NCI-H345 treated with DMSO at 0.1 percent for 48 hours (cell line): ENCODE data around the gene PIP4K2C.
"Not testable (repeated sequence)": the region's sequence is repeated elsewhere in the genome, so short reads cannot be mapped to it uniquely, and the experiment has no call there.

ENCODE experiments used
- DNase-seq: peaks from one replicate; lab custom pipeline; 2025; ENCODE audit not compliant: unreplicated experiment; lab: John Stamatoyannopoulos, UW

The PIP4K2C gene

DNA sequence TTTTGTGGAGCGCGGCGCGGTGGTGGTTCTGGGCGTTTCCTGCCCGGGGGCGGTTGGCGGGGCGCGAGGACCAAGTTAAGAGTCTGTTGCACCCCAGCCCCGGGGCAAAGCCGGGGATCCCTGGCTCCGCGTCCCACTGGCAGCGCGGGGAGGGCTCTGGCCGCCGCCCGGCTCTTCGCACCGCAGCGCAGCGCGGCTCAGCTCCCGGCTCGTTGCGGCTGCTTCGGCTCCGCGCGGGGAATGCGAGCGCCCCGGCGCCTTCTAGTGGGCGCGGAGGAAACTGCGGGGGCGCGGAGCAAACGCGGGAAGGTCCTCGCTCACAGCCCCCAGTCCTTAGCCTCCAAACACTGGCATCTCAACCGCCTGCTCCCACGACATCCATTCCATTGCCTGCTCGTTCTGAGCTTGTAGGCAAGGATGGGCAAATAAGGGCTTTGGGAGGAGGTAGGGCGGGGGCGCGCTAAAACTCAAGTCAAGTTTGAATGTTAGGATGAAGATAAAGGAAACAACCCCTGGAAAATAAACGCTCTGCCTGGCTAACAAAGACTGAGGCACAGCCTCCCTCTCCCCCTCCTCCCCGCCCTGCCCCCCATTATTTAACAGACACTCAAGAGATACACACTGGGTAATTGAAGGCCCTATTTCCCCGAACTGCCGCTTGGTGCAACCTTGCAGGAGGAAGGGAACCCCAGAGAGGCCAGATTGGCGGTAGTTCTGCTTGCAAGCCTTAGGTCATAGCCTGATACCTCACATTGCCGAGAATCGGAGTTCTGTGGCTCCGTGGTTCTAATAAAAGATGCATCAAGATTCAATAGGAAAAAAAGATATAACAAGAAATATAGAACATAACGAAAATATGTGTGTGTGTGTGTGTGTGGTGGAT is 42.2 kb downstream of the PIP4K2C start, which contains the start of gene B4GALNT1:
TSS of gene B4GALNT1 (minus strand) at position 244 of the 883 bp plus-strand sequence. CDS start 1,069 bp downstream, outside the sequence.
- peak; percentile 69 for DNase-seq

DNA sequence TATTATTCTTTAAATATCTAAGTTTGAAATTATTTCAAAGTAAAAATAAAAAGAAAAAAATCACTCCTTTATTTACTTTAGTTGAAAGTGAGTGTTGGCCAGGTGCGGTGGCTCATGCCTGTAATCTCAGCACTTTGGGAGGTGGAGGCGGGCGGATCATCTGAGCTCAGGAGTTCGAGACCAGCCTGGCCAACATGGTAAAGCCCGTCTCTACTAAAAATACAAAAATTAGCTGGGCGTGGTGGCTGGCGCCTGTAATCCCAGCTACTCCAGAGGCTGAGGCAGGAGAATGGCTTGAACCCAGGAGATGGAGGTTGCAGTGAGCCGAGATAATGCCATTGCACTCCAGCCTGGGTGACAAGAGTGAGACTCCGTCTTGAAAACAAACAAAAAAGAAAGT is 45.7 kb downstream of the PIP4K2C start:
- not testable (repeated sequence) for DNase-seq

DNA sequence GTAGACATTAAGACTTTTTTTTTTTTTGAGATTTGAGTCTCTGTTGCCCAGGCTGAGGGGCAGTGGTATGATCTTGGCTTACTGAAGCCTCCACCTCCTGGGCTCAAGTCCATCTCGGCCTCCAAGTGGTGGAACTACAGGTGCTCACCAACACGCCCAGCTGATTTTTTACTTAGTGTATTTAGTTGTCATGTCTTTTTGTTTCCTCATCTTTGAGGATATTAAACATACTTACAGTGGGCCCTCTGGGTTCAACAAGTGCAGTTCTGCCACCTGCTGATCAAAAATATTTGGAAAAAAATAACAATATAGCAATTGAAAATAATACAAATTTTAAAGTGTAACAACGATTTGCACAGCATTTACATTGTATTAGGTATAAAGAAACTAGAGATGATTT is 46.4 kb downstream of the PIP4K2C start:
- no peak for DNase-seq

DNA sequence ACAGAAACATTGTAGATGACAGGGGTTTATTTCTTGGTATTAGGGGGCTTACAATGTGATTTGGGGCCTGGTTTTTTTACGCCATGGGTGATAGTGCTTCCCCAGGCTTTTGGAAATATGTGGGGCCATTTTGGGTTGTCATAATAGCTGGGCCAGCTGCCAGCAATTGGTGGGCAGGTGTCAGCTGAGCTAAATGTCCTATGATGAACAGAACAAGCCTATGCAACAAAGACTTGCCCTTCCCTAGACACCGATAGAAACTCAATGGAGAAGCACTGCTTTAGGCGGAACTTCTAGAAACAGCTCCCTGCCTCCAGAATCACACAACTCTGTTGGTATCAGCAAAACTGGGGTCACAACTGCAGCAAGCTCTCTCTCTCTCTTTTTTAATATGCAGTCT is 47.1 kb downstream of the PIP4K2C start:
- no peak for DNase-seq

DNA sequence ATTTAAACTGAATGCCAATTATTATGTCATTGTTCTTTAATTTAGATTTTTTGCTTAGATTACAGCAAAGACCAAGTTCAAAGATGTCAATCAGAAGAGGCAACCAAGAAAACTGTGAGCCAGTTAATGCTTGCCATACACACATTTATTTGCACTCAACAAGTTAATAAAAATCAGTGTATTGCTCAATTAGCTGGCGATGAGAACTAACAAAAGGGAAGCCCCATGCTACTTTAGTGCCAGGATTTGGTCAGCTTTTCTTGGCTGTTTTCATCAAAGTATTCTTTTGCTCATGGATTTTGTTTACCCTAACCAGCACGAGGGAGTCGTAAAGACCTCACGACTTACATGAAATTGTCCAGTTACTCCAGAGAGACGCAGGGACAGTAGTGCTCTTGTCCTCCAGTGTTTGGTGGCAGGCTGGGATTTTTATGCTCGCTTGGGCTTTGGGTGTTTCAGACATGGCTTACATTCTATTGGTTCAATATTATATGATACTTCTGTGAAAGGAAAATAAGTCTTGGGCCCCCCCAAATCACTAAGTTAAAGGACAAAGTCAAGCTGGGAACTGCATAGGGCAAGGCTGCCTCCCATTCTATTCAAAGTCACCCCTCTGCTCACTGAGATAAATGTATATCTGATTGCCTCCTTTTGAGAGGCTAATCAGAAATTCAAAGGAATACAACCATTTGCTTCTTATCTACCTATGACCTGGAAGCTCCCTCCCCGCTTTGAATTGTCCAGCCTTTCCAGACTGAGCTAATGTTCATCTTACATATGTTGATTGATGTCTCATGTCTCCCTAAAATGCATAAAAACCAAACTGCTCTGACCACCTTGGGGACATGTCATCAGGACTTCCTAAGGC is 49.4 kb downstream of the PIP4K2C start:
- DNase-seq: no peak

DNA sequence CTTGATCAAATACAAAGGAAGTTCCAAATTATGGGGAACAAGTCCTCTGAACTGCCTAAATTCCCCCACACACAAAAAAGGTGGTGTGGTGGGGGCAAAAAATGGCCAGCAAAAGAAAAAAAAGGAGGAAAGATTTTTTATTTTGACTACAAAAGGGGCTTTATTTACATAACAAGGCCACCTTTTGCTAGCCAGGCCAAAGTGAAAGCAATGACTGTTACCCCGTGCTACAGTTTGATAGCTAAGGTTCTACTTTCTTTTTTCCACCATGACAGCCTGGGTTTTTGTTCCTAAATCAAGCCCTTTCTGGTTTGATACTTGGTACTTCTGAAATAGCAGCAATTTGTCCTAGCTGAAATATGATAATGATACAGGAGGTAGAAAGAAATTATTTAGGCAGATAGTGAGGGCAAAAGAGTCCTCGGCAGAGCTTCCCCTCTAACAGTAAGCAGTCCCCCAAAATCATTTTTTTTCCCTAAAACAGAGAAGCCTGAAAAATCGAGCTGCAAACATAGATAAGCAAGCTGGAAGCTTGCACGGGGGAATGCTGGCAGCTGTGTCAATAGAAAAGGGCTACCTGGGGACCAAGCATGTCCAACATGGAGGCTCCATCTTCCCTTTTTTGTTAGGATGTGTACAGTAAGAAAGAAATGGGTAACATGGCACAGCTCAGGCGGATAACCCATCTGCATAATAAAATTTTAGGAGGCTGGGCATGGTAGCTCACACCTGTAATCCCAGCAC is 50.9 kb downstream of the PIP4K2C start:
- no peak for DNase-seq

DNA sequence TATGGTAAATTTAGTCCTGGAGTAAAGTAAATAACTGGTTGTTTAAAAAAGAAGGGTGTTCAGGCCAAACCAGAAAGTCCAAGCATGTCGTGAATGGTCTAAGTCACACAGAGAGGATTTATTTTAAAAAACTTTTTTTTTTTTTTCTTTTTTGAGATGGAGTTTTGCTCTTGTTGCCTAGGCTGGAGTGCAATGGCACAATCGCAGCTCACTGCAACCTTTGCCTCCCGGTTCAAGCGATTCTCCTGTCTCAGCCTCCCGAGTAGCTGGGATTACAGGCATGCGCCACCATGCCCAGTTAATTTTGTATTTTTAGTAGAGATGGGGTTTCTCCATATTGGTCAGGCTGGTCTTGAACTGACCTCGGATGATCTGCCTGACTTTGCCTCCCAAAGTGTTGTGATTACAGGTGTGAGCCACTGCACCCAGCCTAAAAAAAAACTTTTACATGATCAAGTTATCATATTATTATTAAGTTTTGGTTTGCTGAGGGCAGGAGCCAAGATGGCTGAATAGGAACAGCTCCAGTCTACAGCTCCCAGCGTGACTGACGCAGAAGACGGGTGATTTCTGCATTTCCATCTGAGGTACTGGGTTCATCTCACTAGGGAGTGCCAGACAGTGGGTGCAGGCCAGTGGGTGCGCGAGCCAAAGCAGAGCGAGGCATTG is 55.1 kb downstream of the PIP4K2C start:
- DNase-seq: not testable (repeated sequence)

DNA sequence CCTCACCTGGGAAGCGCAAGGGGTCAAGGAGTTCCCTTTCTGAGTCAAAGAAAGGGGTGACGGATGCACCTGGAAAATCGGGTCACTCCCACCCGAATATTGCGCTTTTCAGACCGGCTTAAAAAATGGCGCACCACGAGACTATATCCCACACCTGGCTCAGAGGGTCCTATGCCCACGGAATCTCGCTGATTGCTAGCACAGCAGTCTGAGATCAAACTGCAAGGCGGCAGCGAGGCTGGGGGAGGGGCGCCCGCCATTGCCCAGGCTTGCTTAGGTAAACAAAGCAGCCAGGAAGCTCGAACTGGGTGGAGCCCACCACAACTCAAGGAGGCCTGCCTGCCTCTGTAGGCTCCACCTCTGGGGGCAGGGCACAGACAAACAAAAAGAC is 55.7 kb downstream of the PIP4K2C start:
- not testable (repeated sequence) for DNase-seq
